ENCODE measurements around the gene TBL1XR1.

TBL1XR1 gene

DNA sequence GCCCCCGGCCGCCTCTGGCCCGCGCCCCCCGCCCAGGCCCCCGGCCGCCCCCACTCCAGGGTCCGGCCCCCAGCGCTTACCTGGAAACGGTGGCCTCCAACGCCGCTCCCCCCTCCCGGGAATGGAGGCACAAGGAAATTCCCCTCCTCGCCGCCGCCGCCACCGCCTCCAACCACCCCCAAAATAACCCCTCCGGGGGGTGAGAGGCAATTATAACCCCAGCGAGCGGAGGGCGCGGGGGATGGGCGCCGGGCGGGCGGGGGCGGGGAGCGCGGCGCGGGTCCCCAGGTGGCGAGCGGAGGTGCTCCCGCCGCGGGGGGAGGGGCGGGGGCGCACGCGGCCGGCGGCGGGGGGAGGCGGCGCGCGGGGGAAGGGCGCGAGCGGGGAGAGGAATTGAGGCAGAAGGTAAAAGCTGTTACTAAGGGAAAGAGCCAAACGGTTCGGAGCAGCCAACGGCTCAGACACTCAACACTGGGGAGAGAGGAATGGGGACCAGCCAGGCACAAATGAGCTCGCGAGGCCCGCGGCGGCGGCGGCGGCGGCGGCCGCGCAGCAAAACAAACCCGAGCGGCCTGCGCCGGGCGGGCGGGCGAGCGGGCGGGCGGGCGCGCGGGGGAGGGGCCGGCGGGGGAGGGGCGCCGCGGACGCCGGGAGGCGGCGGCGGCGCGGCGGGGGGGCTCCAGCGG is at the start of gene TBL1XR1:
Gene TBL1XR1 (minus strand): TSS at position 442 of the 686 bp plus-strand sequence. CDS start 132,505 bp downstream, outside the sequence.
- H3K4me3 ChIP-seq (ENCODE audit: low read depth, low read length): peak within 1 kb of the TSS; percentile 93
- DNase-seq (ENCODE audit: low read depth): peak; percentile 93
- in situ Hi-C loops (cut with HindIII; ENCODE audit: low sequenced_read_pairs): loop anchor here (25.0 kb wide), 1 partner anchor 1140 kb away; no protein-coding TSS in a partner anchor
- TF ChIP-seq, protein P1, sequence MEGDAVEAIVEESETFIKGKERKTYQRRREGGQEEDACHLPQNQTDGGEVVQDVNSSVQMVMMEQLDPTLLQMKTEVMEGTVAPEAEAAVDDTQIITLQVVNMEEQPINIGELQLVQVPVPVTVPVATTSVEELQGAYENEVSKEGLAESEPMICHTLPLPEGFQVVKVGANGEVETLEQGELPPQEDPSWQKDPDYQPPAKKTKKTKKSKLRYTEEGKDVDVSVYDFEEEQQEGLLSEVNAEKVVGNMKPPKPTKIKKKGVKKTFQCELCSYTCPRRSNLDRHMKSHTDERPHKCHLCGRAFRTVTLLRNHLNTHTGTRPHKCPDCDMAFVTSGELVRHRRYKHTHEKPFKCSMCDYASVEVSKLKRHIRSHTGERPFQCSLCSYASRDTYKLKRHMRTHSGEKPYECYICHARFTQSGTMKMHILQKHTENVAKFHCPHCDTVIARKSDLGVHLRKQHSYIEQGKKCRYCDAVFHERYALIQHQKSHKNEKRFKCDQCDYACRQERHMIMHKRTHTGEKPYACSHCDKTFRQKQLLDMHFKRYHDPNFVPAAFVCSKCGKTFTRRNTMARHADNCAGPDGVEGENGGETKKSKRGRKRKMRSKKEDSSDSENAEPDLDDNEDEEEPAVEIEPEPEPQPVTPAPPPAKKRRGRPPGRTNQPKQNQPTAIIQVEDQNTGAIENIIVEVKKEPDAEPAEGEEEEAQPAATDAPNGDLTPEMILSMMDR (IDR thresholded peaks at IDR 0.05; ENCODE audit: low read depth, low read length, missing control alignments): no peak

DNA sequence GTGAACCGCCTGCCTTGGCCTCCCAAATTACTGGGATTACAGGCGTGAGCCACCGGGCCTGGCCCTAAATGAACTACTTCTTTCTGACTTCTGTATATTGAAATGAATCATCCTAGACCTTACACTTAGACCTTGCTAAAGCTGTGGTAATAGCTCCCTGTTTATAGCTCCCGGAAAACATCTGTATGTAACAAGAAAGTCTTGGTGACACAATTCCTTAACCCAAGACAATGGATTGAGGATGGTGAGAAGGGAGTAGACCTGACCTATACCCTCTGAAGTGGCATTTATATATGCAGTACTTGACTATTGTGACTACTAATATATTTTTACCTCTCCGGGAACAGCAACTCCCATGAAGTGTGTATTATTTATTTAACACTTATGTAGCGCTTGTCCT is 48.0 kb upstream of the TBL1XR1 start:
- DNase-seq (ENCODE audit: low read depth): no peak
- in situ Hi-C loops (cut with HindIII; ENCODE audit: low sequenced_read_pairs): no loop called here
- TF ChIP-seq, protein P1 (IDR thresholded peaks at IDR 0.05; ENCODE audit: low read depth, low read length, missing control alignments): no peak
- H3K4me3 ChIP-seq (ENCODE audit: low read depth, low read length): no peak overlapping the region

DNA sequence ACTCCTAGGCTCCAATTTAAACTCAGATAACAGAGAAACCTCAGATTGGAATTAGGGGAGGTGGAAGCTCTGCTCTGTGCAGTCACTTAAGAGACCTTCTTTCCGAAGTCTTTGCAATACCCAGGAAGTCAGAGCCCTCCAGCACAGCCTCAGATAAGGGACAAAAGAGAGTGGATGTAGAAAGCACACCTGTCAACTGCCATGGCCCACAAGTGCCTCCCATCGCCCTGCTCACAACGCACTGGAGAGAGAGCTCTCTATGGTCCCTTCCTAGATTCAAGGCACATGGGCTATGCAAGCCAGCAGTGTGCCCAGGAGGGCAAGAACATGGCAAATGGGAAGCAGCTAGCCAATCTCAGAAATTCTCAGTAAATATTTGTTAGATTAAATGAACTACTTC is 47.3 kb upstream of the TBL1XR1 start:
- no peak for DNase-seq (ENCODE audit: low read depth)
- no peak overlapping the region for H3K4me3 ChIP-seq (ENCODE audit: low read depth, low read length)
- TF ChIP-seq, protein P1 (IDR thresholded peaks at IDR 0.05; ENCODE audit: low read depth, low read length, missing control alignments): no peak
- in situ Hi-C loops (cut with HindIII; ENCODE audit: low sequenced_read_pairs): no loop called here

DNA sequence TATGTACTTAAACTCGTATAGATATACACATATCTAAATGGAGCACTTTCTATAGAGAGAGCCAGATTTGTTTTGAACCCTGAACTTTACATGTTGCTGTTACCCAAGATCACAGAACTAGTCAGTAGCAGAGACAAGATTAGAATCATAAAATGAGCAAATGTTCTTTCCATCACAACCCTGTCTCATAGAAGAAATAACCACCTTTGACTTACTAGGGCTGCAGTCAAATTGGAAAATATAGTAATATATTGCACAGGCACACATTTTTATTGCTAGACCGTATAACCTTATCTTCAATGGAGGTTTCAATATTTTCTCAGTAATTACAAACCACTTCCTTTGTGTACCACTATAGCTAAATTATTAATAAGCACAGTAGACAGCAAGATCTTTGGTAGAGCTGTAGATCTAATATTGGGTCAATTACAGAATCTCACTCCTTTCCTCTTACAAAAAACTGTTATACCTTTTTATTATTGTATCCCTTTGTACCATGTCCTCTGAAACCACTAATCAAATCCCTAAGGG is 41.5 kb upstream of the TBL1XR1 start:
- TF ChIP-seq, protein P1 (IDR thresholded peaks at IDR 0.05; ENCODE audit: low read depth, low read length, missing control alignments): no peak
- no peak overlapping the region for H3K4me3 ChIP-seq (ENCODE audit: low read depth, low read length)
- in situ Hi-C loops (cut with HindIII; ENCODE audit: low sequenced_read_pairs): no loop called here
- no peak for DNase-seq (ENCODE audit: low read depth)

DNA sequence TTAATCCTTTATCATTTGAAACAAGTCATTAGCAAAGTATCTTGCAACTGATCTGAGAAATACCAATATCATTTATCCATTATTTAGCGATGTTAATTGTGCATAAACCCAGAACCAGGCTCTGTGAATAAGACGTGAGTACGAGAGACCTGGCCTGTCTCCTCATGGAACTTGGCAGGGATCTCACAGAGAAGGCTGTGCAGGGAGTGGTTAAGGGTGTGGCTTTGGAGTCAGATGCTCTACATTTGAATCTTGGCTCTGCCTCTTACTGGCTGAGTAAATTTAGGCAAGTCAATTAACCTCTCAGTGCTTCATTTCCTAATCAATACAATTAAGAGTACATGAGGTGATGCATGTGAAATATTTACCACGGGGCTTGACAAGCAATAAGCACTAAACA is 39.9 kb upstream of the TBL1XR1 start:
- no peak for DNase-seq (ENCODE audit: low read depth)
- no peak overlapping the region for H3K4me3 ChIP-seq (ENCODE audit: low read depth, low read length)
- in situ Hi-C loops (cut with HindIII; ENCODE audit: low sequenced_read_pairs): no loop called here
- TF ChIP-seq, protein P1 (IDR thresholded peaks at IDR 0.05; ENCODE audit: low read depth, low read length, missing control alignments): no peak

DNA sequence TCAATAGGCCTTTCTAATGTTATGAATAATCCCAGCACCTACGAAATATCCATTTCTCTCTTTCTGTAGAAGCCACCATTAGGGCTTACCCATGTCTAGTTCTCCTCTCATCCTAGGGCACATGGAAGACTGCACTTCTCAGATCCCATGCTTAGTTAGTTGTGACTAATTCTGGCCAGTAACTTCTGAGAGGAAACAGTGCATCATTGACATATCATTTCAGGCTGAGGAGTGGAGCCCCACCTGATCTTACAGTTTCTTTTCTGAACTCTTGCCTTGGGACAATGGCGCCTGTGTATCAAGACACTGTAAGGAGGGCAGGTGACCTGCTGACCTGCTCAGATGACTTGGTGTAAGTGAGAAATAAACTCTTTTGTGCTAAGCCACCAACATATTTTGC is 39.4 kb upstream of the TBL1XR1 start:
- H3K4me3 ChIP-seq (ENCODE audit: low read depth, low read length): no peak overlapping the region
- TF ChIP-seq, protein P1 (IDR thresholded peaks at IDR 0.05; ENCODE audit: low read depth, low read length, missing control alignments): no peak
- in situ Hi-C loops (cut with HindIII; ENCODE audit: low sequenced_read_pairs): no loop called here
- DNase-seq (ENCODE audit: low read depth): no peak
